Limb (tissue), 2 donors: ENCODE results near the gene FAM170B.

ENCODE experiments used
- DNase-seq, 2 donors: peaks; one replicate each; pipeline ENCODE4 v3.0.0-alpha.2; 2016; ENCODE audit errors: extremely low spot score in 2 of 2

FAM170B gene

DNA sequence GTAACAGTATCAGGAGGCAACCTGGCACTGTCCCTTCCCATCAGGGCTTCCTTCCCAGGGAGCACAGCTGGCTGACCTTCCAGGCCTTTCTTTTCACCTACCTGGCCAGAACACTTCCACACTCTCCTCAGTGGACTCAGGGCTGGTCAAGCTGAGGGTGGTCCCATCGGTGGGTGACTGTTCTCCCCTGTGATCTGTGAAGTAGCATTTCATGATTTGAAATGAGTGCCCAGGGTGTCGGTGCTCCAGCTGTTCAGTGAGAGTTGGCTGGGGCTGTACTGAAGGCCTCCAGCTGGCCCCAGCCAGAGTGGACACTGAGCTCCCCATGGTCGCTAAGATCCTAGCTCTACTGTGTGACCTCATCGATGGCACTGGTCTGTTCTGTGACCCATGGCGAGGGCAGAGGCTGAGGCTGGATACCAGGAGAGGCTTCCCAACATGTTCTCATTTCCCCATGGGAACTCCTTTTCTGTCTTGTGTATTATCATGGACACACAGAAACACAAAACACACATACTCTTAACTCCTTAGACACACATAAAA, at the start of gene FAM170B:
FAM170B (minus strand) TSS at position 316 of the 543 bp plus-strand sequence; CDS start at position 213, 103 bp downstream.
- no peak for DNase-seq

DNA sequence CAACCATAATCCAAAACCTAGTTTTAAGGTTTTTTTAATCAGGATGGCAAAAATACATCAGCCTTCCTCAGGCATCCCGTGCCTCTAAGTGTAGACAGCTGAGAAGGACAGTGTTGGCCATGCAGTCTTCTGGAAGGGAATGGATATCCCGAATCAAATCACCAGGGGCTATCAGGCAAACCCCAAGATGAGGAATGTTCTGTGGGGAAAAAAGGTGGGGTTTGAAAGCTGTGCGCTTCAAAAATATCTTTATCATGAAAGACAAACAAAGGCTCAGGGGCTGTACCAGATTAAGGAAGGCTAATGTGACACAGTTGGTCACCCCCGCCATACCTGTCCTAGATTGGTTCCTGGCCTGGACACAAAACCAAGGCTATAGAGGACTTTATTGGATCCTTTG, 49.0 kb upstream of the FAM170B start:
- no peak for DNase-seq

DNA sequence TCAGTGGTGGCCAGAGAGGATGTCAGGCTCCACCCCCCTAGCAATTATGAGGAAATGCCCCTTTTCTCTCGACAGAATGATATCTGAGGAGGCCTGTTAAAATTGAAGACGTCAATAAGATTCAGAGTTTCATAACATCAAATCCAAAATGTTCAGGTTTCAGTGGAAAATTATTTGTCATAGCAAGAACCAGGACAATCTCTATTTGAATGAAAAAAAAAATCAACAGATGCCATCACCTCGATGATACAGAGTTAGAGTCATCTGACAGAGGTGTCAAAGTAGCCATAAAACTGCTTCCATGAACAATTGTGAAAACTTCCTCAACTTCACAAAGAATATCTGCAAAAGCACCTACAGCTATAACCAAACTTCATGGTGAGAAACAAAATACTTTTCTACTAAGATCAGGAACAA, 46.6 kb upstream of the FAM170B start:
- no peak for DNase-seq

DNA sequence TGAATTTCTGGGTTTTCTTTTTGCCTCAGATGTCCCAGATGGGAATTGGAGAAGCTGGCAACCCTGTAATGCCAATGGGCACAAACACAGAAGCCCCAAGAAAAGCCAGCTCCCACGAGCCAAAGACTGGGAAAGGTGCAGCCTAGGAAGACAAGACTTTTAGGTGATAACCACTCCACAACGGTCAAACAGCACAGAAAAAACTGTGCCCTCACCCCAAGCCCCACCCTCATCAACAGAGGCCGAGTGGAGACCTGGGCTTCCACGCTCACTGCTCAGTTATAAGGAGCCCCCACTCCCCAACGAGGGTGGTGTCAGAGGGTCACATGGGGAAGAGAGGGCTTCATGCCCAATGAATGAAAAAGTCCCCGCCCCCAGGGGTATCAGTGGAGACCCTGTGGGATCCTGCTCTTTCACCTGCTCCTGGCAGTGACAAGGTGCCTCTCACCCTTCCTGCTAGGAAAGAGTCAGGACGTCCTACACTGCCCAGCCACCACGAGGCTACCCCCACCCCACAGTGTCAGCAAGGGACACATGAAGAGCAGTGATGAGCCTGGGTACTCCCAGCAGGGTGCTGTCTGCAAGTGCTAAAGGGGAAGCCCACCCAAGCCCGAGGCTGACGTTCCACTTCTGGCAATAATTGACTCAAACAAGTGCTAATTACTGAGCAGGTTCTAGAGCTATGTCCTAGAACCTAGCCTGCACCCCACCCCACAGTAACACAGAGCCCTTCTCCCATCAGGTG, 46.0 kb upstream of the FAM170B start:
- DNase-seq, result no peak

DNA sequence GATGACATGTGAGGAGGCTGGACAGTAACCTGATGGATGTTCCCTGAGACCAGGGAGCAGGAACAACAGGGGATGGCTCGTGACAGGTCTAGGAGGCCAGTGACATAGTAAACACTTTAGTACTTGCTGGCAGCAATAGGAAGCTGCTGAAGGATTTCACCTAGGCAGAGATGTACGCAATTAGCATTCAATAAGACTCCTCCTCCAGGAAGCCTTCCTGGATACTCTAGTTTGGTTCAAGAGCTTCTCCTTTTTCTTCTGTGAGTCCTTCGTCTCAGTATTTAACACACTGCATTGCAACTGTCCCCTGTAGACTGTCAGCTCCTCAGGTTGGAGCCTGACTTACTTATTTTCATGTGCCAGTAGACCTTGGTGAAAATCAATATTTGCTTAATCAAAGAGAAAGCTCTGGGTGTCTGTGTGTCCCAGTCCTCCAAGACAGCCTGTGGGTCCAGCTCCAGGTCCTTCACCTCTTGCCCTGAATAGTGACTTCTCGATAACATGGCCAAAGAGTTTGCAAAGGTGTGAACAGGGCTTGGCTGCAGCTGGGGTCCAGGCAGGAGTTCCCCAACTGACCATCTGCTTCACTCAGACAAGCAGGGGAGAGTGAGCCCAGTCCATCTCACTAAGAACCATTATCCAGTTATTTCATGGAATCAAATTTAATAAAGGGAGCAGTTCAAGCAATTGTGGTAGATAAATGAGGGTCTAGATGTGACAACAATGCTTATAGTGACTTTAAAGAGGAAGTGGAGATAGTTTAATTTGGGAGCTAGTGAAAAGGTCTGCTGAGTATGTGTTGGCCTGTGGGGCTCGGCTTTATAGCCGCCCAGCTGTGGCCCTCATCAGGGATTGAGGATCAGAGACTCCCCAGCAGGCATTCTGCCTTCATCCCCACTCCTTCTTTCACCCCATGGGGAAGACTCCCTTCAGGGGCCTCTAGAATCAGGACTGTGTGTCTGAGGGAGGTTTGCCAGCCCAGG, 45.0 kb upstream of the FAM170B start:
- no peak for DNase-seq

DNA sequence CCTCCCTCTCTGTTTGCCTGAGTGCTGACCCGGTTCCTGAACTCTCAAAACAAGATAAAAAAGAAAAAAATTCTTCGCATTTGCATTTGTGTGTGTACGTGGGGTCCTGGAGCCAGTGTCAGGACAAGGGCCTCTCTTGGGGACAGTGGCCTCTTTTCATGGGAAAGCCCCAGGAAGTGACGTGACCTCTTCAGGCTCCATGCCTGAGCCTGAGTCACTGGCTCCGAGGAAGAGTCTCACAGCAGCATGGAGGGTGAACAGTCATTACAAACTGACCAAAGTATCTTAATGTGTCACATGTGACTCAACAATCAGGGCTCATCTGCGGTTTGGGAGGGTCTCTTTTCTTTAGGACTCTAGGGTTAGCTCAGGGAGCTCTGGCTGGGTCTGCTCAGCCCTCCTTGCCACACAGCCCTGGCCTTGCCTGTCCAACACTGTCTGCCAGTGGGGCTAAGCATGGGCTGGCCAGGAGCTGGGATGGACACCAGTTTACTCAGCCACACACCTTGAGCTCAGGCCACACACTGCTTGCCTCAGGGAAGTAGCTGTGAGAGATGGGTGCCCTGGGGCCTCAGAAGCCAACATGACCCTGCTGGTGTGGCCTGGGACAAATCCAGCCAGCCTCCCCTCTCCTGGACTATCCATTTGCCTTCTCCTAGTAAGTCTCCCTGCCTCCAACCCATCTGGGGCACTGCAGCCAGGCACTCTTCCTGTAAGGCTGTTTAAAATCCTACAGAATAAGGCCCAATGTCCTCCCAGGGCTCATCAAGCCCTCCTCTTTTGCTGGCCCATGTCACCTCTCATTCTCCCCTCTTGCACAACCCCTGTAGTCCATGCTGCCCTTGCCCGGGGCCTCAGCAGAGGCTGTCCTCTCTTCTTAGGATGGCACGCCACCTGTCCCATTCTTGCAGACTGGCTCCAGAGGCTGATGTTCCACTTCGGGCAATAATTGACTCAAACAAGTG, 43.9 kb upstream of the FAM170B start:
- DNase-seq, result no peak

DNA sequence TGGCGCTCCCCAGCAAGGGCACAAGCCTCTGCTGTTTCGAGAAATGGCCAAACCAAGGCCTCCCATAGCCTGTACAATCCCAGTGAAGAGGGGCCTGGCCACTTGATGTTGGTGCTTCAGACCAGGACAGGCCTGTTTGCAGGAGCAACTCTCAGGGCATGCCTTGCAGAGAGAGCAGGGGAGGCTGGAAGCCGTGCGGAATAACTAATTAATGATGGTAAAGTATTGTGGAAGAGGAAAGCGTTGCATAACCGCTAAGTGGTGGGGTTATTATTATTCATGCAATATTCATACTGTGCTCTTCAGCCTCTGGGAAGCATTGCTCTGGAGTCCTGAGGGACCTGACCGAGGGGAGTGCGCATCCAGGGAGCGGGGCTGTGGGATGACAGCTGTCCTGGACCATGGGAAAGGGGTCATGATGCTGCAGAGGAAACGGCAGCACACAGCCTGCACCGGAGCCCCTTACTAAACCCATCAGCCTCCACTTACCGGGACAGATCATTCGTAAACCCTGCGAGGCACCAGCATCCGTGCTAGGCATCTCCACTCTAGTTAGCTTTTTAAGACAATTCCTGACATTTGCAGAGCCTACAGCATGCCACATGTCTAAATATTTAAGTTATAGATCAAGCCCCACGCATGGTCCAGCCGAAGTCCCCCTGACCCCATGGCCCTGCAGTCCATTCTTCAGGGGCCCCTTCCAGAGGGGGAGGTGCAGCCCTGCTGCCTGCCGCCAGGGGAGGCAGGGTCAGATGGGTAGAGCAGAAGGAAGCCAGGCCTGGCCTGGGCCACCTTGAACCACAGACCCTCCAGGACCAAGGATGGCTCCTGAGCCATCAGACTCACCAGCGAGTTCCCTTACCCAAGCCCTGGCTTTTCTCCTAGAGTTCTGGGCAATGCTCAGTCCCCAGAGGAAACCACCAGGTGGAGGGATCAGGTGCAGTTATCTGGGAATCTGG, 42.8 kb upstream of the FAM170B start:
- DNase-seq, result no peak

DNA sequence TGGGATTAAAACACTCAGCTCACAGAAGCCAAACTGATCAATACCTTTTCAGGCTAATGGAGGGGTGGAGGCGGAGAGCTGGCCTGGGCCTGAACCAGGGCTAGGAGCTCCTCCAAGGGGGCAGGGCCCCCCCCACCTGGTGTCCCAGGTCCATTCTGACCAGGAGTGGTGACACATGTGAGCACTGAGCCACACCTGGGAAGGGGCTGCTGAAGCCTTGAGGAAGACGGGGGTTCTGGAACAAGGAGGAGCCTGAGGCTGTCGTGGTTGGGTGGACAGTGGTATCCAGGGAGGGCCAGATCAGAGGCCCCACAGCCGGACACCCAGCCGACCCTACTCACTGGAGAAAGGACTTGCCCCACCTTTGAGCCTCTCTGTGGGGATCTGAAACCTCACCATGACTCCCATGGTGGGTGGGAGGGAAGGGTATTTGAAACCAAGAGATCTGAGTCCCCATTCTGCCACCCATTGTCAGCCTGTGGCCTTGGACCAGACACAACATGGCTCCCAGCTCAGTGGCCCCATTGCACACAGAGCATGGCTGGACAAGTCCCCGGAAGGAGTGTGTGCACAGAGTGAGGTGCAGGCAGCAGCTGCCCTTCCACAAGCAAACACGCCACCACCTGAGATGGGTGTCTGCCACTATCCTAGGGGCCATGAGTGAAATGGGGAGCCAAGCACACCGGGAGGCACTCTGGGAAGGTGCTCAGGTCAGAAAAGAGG, 41.9 kb upstream of the FAM170B start:
- DNase-seq, result no peak

DNA sequence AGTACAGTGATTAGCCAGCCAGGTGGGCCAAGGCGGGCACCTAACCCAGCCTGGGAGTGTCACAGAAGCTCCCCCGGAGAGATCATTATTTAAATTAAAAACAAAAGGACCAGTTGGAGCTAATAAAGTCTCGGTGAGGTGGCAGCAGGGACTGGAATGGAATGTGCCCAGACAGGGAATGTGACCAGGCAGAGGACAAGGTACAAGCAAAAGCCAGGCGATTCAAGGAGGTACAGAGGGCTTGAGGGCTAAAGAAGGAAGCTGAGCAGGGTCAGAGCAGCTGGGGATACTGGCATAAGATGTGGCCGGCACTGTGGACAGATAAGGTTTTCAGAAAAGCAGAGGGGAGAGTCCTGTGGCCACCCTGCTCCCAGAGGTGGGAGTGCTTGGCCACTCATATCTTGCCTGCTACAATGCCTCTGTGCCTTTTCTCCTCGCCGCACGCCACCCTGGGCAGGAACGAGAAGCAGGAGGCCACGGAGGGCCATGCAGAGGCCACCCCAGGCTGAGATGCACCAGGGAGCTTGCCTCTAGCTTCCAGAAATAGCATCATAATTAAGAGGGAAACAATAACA, 41.2 kb upstream of the FAM170B start:
- no peak for DNase-seq

DNA sequence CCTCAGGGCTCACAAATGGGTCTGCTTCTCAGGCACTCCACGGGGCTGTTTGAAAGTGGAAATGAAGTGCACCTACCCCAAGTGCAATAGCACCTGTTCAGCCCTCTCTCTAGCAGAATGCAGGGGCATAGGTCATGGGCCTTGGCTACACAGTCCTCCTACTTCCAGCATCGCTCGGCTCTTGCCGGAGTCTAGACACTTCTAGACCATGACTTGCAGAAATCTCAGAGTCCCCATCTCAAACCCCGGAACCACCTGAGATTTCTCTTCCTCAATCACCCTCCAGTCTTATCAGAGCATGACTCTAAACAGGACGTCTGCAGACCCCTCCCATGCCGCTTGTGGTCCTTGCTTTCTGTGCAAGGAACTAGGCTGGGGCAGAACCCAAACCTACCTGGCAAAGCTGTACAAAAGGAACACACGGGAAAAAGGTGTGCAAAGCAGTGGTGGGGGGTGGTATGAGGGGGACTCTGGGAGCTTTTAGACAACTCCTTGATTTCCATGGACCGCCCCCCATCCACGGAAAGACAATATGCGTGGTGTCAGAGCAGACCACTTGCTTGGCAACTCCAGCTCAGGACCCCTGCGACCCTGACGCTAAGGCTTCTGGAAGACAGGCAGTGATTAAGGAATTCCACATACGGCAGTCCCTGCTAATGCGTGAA, 40.6 kb upstream of the FAM170B start:
- DNase-seq, result no peak

DNA sequence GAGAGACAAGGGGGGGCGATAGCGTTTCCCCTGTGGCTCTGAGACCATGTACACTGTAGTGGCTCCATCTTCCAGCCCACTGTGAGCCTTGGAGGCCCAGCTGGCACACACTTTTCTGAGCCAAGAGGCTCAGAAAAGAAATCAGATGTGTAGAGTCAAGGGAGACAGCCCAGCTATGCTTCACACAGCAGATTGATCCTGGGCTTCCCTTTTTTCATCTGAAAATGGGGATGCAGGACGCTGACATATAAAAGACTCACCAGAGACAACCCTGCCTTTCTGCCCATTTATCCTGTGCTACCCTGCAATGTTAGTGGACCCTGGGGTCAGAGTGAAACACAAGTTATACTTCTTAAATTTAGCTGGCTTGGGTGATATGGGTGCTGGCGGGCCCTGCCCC, 40.0 kb upstream of the FAM170B start:
- no peak for DNase-seq

DNA sequence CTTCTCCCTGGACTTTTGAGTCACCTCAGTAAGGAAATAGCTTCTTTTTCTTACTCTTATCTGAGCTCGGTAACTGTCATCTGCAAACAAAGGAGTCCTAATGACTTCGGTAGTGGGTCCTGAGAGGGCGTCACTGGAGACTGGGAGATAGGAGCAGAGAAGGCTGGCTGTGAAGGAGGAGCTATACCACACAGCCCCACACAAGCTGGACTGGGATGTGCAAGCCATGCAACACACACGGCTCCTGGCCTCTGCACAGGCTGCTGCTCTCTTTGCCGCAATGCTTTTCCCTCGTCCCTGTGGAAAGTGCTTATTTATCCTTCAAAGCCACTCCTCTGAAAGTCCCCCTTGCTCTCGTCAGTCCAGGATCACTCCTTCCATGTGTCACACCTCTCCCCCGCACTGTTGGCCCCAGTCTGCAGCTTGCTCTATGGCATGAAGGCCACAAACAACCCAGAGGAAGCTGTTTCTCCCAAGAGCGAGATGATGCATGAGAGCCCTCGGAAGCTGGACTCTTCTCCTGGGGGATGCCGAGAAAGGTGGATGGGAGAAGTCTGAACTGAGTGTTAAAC, 39.5 kb upstream of the FAM170B start:
- no peak for DNase-seq

DNA sequence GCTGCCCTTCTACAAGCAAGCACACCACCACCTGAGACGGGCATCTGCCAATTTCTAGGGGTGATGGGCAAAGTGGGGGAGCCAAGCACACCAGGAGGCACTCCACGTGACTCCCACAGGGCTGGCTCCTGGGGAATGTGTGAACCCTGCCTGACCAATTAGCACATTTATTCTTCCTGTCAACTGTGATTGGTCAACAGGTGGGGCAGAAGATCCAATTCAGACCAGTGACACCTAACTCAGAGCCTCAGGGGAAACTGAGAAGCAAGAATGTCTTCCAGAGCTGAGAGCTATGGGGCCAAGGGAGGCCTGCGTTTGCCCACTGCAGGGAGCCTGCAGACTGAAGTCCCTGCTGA, 38.9 kb upstream of the FAM170B start:
- DNase-seq, result no peak

DNA sequence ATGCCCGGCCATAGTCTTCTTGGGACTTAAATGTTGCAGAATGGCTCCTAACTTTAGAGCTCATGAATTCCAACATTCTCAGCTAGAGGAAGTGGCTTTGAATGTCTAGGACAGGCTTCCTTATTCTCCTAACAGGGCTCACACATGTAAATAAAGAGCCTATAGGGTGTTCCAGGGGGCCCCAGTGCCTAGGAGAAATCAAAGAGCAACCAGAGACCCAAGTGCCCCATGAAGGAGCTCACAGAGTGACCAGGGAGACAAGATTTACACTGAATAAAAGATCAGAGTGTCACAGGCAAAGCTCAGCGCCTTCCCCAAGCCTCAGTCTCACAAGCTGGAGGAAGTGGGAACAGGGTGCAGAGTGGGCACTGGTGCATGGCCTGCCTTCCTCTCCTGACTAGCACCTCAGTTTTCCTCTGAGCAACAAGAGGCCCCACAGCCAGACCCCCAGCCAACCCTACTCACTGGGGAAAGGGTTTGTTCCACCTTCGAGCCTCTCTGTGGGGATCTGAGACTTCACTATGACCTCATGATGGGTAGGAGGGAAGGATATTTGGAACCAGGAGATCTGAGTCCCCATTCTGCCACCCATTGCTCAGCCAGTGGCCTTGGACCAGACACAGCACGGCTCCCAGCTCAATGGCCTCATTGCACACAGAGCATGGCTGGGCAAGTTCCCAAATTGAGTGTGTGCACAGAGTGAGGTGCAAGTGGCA, 38.4 kb upstream of the FAM170B start:
- no peak for DNase-seq

DNA sequence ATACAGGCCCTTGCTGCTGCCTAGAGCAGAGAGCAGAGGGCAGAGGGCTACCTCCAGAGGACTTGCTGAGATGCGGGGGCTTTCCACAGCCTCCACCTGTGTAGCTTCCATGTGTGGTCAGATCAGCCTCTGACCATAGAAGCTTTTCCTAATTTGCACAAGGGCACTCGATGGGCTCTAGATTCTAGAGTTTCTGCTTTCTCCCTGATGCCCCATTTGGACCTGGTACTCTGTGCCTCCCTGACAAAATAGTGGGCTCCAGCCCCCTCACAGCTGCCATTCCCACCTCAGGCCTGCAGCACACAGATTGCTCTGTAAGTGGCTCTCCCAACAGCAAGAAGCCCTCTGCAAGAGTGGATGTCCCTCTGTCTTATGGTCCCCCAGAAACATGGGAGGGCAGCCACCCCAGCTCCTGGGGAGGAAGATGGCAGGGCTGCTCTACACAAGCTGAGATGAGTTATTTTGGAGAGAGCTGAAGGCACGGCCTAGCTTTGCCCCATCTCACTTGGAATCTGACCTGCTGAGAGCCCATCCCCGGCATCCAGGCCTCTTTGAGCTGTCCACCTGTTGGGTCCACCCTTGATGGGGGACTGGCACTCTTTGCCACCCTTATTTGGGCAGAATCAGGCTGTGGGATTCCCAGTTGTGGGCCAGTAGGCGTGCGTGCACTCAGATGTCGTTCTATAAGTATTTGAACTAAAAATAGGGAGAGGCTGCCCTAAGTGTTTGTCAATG, 37.7 kb upstream of the FAM170B start:
- DNase-seq, result no peak

DNA sequence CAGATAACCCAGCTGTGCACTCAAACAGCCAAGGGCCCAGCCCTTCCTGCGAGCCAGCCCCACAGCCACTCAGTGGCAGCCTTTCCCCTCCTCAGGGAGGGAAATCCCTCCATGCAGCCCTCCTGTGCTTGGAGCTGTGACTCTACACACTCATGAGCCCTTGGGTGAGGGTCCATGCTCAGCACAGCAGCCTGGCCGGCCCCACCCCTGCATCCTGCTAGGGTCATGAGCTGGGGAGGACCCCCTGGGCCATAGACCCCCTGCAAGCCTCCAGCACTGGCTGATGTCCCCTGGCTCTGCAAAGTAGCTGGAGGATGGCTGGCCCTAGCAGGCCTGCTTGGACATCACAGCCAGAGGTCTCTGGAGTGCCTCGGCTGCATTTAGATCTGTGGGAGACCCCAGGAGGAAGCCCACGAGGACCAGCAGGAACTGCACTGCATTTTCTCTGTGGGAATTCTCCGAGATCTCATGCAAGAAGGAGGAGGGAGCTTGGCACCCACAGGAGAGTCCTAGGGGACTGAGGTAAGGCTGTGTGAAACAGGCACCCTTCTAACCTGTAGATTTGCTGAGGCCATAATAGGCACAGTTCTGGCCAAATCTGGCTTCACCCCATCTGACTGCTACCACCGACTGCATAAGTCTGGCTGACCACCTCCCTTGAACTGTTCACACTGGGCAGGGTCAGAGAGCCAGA, 37.0 kb upstream of the FAM170B start:
- DNase-seq, result no peak
